NCI-H748 (cell line): ENCODE measurements around the gene ZNF776.
"Not testable (repeated sequence)": the region's sequence is repeated elsewhere in the genome, so short reads cannot be mapped to it uniquely, and the experiment has no call there.

Source experiments
- DNase-seq: peaks from one replicate; lab custom pipeline; 2025; ENCODE audit not compliant: unreplicated experiment; lab: John Stamatoyannopoulos, UW

Gene ZNF776

GRCh38 chr19:57746580-57747471, at the start of gene ZNF776:
ZNF776 (plus strand) TSS chr19:57746815; CDS start chr19:57747059, 244 bp downstream.
- peak; percentile 96 for DNase-seq

- DNase-seq = no peak
These were observed 45.0 kb upstream of the ZNF776 start for GRCh38 chr19:57701625-57702024.

- DNase-seq = no peak
These were observed 40.3 kb upstream of the ZNF776 start for GRCh38 chr19:57706346-57706745.

- peak; percentile 89 for DNase-seq
These were observed 37.8 kb upstream of the ZNF776 start, which contains the start of gene ZNF154 for GRCh38 chr19:57708641-57709361. ZNF154 (minus strand) TSS chr19:57709204; CDS start chr19:57708971, 233 bp downstream.

- no peak for DNase-seq
These were observed 37.0 kb upstream of the ZNF776 start for GRCh38 chr19:57709616-57710015.

GRCh38 chr19:57712222-57712621, 34.4 kb upstream of the ZNF776 start:
- DNase-seq = no peak

- DNase-seq = peak; percentile 24
These were observed 27.2 kb upstream of the ZNF776 start for GRCh38 chr19:57719424-57719823.

GRCh38 chr19:57719901-57720519, 26.6 kb upstream of the ZNF776 start:
- no peak for DNase-seq

GRCh38 chr19:57720878-57721277, 25.7 kb upstream of the ZNF776 start:
- no peak for DNase-seq

GRCh38 chr19:57738320-57738719, 8.3 kb upstream of the ZNF776 start:
- peak; percentile 60 for DNase-seq

GRCh38 chr19:57738770-57739169, 7.8 kb upstream of the ZNF776 start:
- DNase-seq = not testable (repeated sequence)

- no peak for DNase-seq
These were observed 825 bp downstream of the ZNF776 start for GRCh38 chr19:57747472-57747807.

- no peak for DNase-seq
These were observed 1.4 kb downstream of the ZNF776 start for GRCh38 chr19:57748029-57748428.

- no peak for DNase-seq
These were observed 7.6 kb downstream of the ZNF776 start for GRCh38 chr19:57754091-57754673.

GRCh38 chr19:57755031-57755430, 8.4 kb downstream of the ZNF776 start:
- DNase-seq = no peak

GRCh38 chr19:57757941-57758340, 11.3 kb downstream of the ZNF776 start:
- DNase-seq = no peak

GRCh38 chr19:57759096-57759495, 12.5 kb downstream of the ZNF776 start:
- no peak for DNase-seq

GRCh38 chr19:57769345-57770131, 22.9 kb downstream of the ZNF776 start, which contains the start of gene ZNF586:
ZNF586 (plus strand) TSS chr19:57769676; CDS start chr19:57769843, 167 bp downstream.
- peak; percentile 96 for DNase-seq

GRCh38 chr19:57771417-57771816, 24.8 kb downstream of the ZNF776 start:
- DNase-seq = no peak

- no peak for DNase-seq
These were observed 26.9 kb downstream of the ZNF776 start for GRCh38 chr19:57773488-57773887.
